OCI-LY1 (cell line): ENCODE data around the gene USP7.

ENCODE experiments used
- H2AFZ ChIP-seq: fragments of 200-600 bp; sonication (generic), shearing (Covaris generic); 2 replicates; pipeline ENCODE4 v1.6.0; 2014; ENCODE audit warnings: antibody characterized with exemption, mild to moderate bottlenecking, low read length
- H3F3A ChIP-seq: fragments of 200-600 bp; sonication (generic), shearing (Covaris generic); 2 replicates; pipeline ENCODE4 v1.6.0; 2014; ENCODE audit warnings: mild to moderate bottlenecking, antibody characterized with exemption, low read length, moderate library complexity; ENCODE audit not compliant: insufficient read depth
- H3K27ac ChIP-seq: fragments of 200-600 bp; sonication (generic); 2 replicates; pipeline ENCODE4 v1.5.1; 2014; ENCODE audit warnings: low read length, mixed run types, mild to moderate bottlenecking, low read depth; ENCODE audit not compliant: poor library complexity, severe bottlenecking
- H3K27me3 ChIP-seq: fragments of 200-600 bp; sonication (generic); 2 replicates; pipeline ENCODE4 v1.6.0; 2014; ENCODE audit warnings: antibody characterized with exemption, mild to moderate bottlenecking, low read length, moderate library complexity; ENCODE audit not compliant: insufficient read depth
- H3K36me3 ChIP-seq: fragments of 200-600 bp; sonication (generic); 2 replicates; pipeline ENCODE4 v1.6.1; 2014; ENCODE audit warnings: mild to moderate bottlenecking, antibody characterized with exemption, low read length, moderate library complexity, mixed read lengths; ENCODE audit not compliant: insufficient read depth
- H3K4me1 ChIP-seq: fragments of 200-600 bp; sonication (generic); 2 replicates; pipeline ENCODE4 v1.5.1; 2014; ENCODE audit warnings: mild to moderate bottlenecking, low read length, moderate library complexity; ENCODE audit not compliant: insufficient read depth, severe bottlenecking
- H3K4me2 ChIP-seq: fragments of 200-600 bp; sonication (generic), shearing (Covaris generic); 2 replicates; pipeline ENCODE4 v1.6.1; 2014; ENCODE audit warnings: low read length
- H3K4me3 ChIP-seq: fragments of 200-600 bp; sonication (generic); 2 replicates; pipeline ENCODE4 v1.5.1; 2014; ENCODE audit warnings: low read length, low read depth, mild to moderate bottlenecking, mixed read lengths; ENCODE audit not compliant: poor library complexity, severe bottlenecking
- H3K79me2 ChIP-seq: fragments of 200-600 bp; shearing (Covaris generic); 2 replicates; pipeline ENCODE4 v1.6.1; 2016; ENCODE audit warnings: mixed run types, low read length, mixed read lengths; ENCODE audit not compliant: insufficient read depth
- H3K9ac ChIP-seq: fragments of 200-600 bp; sonication (generic), shearing (Covaris generic); 2 replicates; pipeline ENCODE4 v1.6.1; 2014; ENCODE audit warnings: mild to moderate bottlenecking, low read length, mixed read lengths
- H3K9me2 ChIP-seq: fragments of 200-600 bp; sonication (generic), shearing (Covaris generic); 2 replicates; pipeline ENCODE4 v1.6.1; 2014; ENCODE audit warnings: low read depth, mild to moderate bottlenecking, low read length, mixed read lengths
- H3K9me3 ChIP-seq: fragments of 200-600 bp; shearing (Covaris generic); 2 replicates; pipeline ENCODE4 v1.6.1; 2014; ENCODE audit warnings: low read length, mixed read lengths
- H4K20me1 ChIP-seq: fragments of 200-600 bp; sonication (generic), shearing (Covaris generic); 2 replicates; pipeline ENCODE4 v1.6.0; 2016; ENCODE audit warnings: mild to moderate bottlenecking, low read length; ENCODE audit not compliant: insufficient read depth
- EZH2 ChIP-seq: fragments of 200-600 bp; sonication (generic), shearing (Covaris generic); IDR thresholded peaks from 2 replicates; pipeline ENCODE4 v1.8.0; 2017; ENCODE audit warnings: borderline replicate concordance, mixed run types, mild to moderate bottlenecking, antibody characterized with exemption, low read length, moderate library complexity, mixed read lengths
- TF ChIP-seq, protein P1 (sequence below): fragments of 200-600 bp; sonication (generic), shearing (Covaris generic); IDR thresholded peaks from 2 replicates; pipeline ENCODE4 v1.5.1; 2017; ENCODE audit warnings: mild to moderate bottlenecking, antibody characterized with exemption, low read length, moderate library complexity, mixed read lengths

The USP7 gene

GRCh38 chr16:8865145-8865882, 98.4 kb downstream of the USP7 start:
- Histone ChIP-seq H3K27me3 (no peaks in the 10 kb centered on the region), H3K36me3 (peaks cover 8% of the 10 kb centered on the region; the same call in 1 of the 2 replicates), H3K79me2 (peaks cover 66% of the 10 kb centered on the region), H3F3A (no peaks in the 10 kb centered on the region), H2AFZ (no peak overlapping the region), H3K27ac (peak overlapping the region; percentile 18), H3K4me3 (no peak overlapping the region), H3K4me1 (peaks cover 51% of the 10 kb centered on the region), H3K9ac (no peak overlapping the region), H4K20me1 (no peaks in the 10 kb centered on the region), H3K9me2 (no peaks in the 10 kb centered on the region), H3K4me2 (peak overlapping the region; percentile 36; the same call in 1 of the 2 replicates), H3K9me3 (no peaks in the 10 kb centered on the region)
- TF ChIP-seq, protein P1, sequence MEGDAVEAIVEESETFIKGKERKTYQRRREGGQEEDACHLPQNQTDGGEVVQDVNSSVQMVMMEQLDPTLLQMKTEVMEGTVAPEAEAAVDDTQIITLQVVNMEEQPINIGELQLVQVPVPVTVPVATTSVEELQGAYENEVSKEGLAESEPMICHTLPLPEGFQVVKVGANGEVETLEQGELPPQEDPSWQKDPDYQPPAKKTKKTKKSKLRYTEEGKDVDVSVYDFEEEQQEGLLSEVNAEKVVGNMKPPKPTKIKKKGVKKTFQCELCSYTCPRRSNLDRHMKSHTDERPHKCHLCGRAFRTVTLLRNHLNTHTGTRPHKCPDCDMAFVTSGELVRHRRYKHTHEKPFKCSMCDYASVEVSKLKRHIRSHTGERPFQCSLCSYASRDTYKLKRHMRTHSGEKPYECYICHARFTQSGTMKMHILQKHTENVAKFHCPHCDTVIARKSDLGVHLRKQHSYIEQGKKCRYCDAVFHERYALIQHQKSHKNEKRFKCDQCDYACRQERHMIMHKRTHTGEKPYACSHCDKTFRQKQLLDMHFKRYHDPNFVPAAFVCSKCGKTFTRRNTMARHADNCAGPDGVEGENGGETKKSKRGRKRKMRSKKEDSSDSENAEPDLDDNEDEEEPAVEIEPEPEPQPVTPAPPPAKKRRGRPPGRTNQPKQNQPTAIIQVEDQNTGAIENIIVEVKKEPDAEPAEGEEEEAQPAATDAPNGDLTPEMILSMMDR = no peak
- no peak for TF ChIP-seq EZH2

- H3K79me2 ChIP-seq = peaks cover 66% of the 10 kb centered on the region
- no peak overlapping the region for H3K9ac ChIP-seq
- no peak overlapping the region for H2AFZ ChIP-seq
- H3K4me2 ChIP-seq = peak overlapping the region; percentile 36; the same call in 1 of the 2 replicates
- TF ChIP-seq EZH2 = no peak
- peaks cover 46% of the 10 kb centered on the region for H3K4me1 ChIP-seq
- no peaks in the 10 kb centered on the region for H3F3A ChIP-seq
- H3K9me3 ChIP-seq = no peaks in the 10 kb centered on the region
- H3K27ac ChIP-seq = peak overlapping the region; percentile 55
- H3K4me3 ChIP-seq = no peak overlapping the region
- H4K20me1 ChIP-seq = no peaks in the 10 kb centered on the region
- H3K27me3 ChIP-seq = no peaks in the 10 kb centered on the region
- no peaks in the 10 kb centered on the region for H3K9me2 ChIP-seq
- H3K36me3 ChIP-seq = peaks cover 13% of the 10 kb centered on the region; the same call in 1 of the 2 replicates
Observed at GRCh38 chr16:8864480-8865110, 99.1 kb downstream of the USP7 start.

DNA sequence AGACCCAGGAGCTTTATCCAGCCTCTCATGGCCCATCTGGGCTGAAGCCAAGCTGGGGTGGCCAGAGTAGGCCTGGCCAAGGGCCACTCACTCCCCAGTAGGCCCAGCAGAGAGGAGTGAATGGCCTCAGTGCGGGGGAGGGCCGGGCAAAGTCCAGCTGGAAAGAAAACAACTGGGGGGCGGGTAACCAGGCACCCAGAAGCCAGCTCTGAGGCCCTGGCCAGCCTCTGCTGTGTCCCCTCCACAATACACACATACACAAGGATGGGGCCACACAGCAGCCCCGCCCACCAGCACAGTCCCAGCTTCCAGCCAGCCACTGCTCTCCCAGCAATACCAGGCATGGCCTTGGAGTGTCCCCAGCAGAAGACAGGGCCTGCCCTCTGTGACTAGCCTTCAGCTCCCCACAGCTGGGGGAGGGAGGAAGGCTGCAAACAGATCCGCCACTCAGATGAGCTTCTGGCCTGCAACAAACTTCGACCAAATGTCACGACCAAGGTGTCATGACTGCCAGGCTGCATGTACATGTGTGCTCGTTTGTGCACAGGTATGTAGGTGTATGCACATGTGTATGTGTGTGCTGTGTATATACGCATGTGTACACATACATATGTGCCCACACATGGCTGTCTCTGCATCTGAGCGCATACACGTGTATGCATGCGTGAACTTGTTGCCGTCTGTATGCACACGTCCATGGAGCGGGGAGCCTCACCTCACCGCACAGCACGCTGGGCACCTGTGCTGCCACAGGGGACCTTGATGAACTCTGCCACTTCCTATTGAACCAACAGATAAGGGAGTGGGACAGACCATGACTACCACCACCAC, 99.9 kb downstream of the USP7 start:
- Histone ChIP-seq H2AFZ (no peak overlapping the region), H3K9ac (no peak overlapping the region), H3K27me3 (no peaks in the 10 kb centered on the region), H3K9me2 (no peaks in the 10 kb centered on the region), H3K4me3 (no peak overlapping the region), H3K4me1 (peaks cover 41% of the 10 kb centered on the region), H3K27ac (peak overlapping the region; percentile 55), H3K4me2 (peak overlapping the region; percentile 36; the same call in 1 of the 2 replicates), H4K20me1 (no peaks in the 10 kb centered on the region), H3K79me2 (peaks cover 66% of the 10 kb centered on the region), H3F3A (no peaks in the 10 kb centered on the region), H3K9me3 (no peaks in the 10 kb centered on the region), H3K36me3 (peaks cover 21% of the 10 kb centered on the region; the same call in 1 of the 2 replicates)
- no peak for TF ChIP-seq EZH2
- TF ChIP-seq, protein P1 = no peak
